Keratinocyte (primary cell): ENCODE results near the gene ABR.

Source experiments
- CTCF ChIP-seq, 3 experiments: IDR thresholded peaks in 1 of 3; conservative IDR thresholded peaks in 1 of 3; optimal IDR thresholded peaks in 1 of 3; 2 replicates in 2 of 3; 3 replicates in 1 of 3; pipeline versions ENCODE3 to v1.5.1; 2011; ENCODE audit warnings: low read length in 3 of 3, mild to moderate bottlenecking in 3 of 3, moderate library complexity in 2 of 3, control low read depth in 1 of 3, inconsistent platforms in 1 of 3; ENCODE audit not compliant: insufficient read depth in 2 of 3; ENCODE audit errors: extremely low read depth in 1 of 3
- EZH2 ChIP-seq: IDR thresholded peaks from one replicate; pipeline ENCODE4 v1.6.1; 2012; ENCODE audit warnings: inconsistent platforms, mild to moderate bottlenecking, low read length, moderate library complexity

DNA sequence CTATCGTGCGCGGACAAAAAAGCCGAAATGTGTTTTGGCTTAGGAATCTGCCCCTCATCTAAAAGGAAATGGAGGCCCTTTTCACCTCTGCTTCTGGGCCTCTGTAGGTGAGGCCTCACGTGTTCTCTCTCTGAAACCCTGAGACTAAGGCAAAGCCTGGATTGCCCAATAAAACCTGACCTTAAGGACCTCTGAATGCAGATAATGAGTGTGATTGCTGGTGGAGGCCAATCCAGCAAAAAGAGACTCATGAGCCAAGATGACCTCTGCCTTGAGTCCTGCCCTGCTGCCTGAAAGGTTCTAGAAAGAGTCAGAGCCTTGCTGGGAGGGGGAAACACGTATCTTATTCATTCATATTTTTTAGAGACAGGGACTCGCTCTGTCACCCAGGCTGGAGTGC is 44.5 kb upstream of the ABR start:
- TF ChIP-seq CTCF (optimal IDR thresholded peaks at IDR 0.05 in 1 of 3, IDR thresholded peaks at IDR 0.05 in 1 of 3, conservative IDR thresholded peaks at IDR 0.05 in 1 of 3; ENCODE audit: extremely low read depth in 1 of 3, insufficient read depth in 2 of 3, low read length in 3 of 3) (no peak), EZH2 (no peak)
